Transverse colon (tissue), 4 donors: ENCODE results near the gene NPLOC4. TPM values are rescaled to one million over a fixed set of nuclear protein-coding genes. Genes with fewer than 3 reads are reported as not detected.

ENCODE experiments used
- DNase-seq: peaks from one replicate; pipeline ENCODE4 v3.0.0-alpha.2; 2019
- H3K27ac ChIP-seq, 4 donors: fragments of 200-600 bp; sonication (generic); 2 replicates each; pipeline ENCODE4 v1.5.1; 2016 to 2018; ENCODE audit warnings: inconsistent platforms in 4 of 4
- H3K27me3 ChIP-seq: fragments of 200-600 bp; sonication (generic); 2 replicates; pipeline ENCODE4 v1.5.1; 2017; ENCODE audit warnings: inconsistent platforms
- H3K36me3 ChIP-seq, 4 donors: fragments of 200-600 bp; sonication (generic); 2 replicates each; pipeline ENCODE4 v1.5.1; 2017 to 2019; ENCODE audit warnings: inconsistent platforms in 4 of 4
- H3K4me1 ChIP-seq, 4 donors: fragments of 200-600 bp; sonication (generic); 2 replicates each; pipeline ENCODE4 v1.5.1; 2017 to 2020; ENCODE audit warnings: inconsistent platforms in 4 of 4
- H3K4me3 ChIP-seq, 4 donors: fragments of 200-600 bp; sonication (generic); 1 replicate in 1 of 4; 2 replicates in 3 of 4; pipeline versions ENCODE4 v1.5.1 to v1.6.1; 2017 to 2019; ENCODE audit warnings: inconsistent platforms in 4 of 4
- H3K9me3 ChIP-seq, 2 donors: fragments of 200-600 bp; sonication (generic); 2 replicates each; pipeline ENCODE4 v1.5.1; 2017 to 2019; ENCODE audit warnings: inconsistent platforms in 2 of 2
- EP300 ChIP-seq: sonication (generic); formaldehyde crosslinking; IDR thresholded peaks from one replicate; pipeline ENCODE4 v1.6.1; 2017; ENCODE audit warnings: antibody characterized with exemption, low read depth
- POLR2A ChIP-seq: fragments of 450-650 bp; IDR thresholded peaks from one replicate; pipeline ENCODE4 v1.6.1; 2016; ENCODE audit warnings: antibody characterized with exemption, mild to moderate bottlenecking, moderate library complexity
- POLR2AphosphoS5 ChIP-seq, 3 donors: sonication (generic); formaldehyde crosslinking; IDR thresholded peaks; one replicate each; pipeline ENCODE4 v1.6.1; 2016; ENCODE audit warnings: antibody characterized with exemption in 3 of 3
- WGBS, 2 donors: methylation state at CpG; one replicate each; pipeline ENCODE4 v1.1.5; 2018; ENCODE audit warnings: low coverage in 1 of 2; 5-methylcytosine and 5-hydroxymethylcytosine counted together
- in situ Hi-C, 4 donors: fragments of 200-750 bp; cut with MboI; loops; one replicate each; pipeline versions ENCODE4 v1.15.0 to v1.15.1; 2017; ENCODE audit warnings: low sequenced_read_pairs in 3 of 4, low pct_ligation_motif_present in 1 of 4, low pct_unique_long_range_greater_than_20kb in 1 of 4
- intact Hi-C: fragments of 100-400 bp; cut with DNase I; formaldehyde crosslinking; loops from one replicate; pipeline ENCODE4 v1.15.1; 2023; ENCODE audit warnings: low total_unique reads
- total RNA-seq, 4 donors: library from RNA; depleted of rRNA; stranded (reverse); fragments of >200 nt; gene quantifications; one replicate each; pipeline ENCODE4 v1.1.0, GENCODE V29; 2016
- TF ChIP-seq, protein P1 (sequence below), 5 experiments: fragments of 200-600 bp in 3 of 5; fragments of 450-650 bp in 2 of 5; sonication (generic) in 3 of 5; IDR thresholded peaks; 1 replicate in 2 of 5; 2 replicates in 3 of 5; pipeline ENCODE4 v1.5.1; 2016 to 2017; ENCODE audit warnings: antibody characterized with exemption in 5 of 5, inconsistent platforms in 3 of 5, mild to moderate bottlenecking in 2 of 5, moderate library complexity in 1 of 5

NPLOC4 gene
- total RNA-seq, 4 donors from 2014 or later = 59.9 to 323 (median 84.6) TPM

DNA sequence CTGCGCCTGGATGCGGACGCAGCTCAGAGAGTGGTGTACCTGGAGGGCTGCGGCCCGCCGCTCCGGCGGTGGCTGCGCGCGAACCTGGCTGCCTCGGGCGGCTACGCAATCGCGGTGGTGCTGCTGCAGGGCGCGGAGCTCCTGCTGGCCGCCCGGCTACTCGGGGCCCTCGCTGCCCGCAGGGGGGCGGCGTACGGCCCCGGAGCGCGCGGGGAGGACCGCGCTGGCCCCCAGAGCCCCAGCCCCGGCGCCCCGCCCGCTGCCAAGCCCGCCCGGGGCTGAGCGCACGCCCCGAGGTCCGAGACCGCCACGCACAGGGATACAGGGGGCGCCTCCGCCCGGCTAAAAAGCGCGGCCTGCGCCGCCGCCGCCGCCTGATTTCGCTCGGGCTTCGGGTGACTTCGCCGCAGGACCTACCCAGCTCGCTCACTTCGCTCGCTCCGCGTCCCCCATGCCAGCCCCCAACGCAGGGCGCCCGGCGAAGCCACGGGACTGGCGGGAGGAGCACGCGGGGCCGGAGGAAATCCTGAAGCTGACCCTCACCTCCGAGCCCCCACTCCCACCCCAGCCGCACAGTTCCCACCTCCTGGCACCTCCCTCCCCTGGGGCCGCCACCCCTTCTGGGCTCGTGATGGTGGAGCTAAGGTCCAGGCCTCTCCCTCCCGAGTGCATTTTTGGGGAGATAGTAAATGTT is 11.2 kb upstream of the NPLOC4 start:
- Histone ChIP-seq H3K36me3 (no peaks in the 10 kb centered on the region), H3K27ac (no peak overlapping the region), H3K9me3 (peaks cover 0 to 4% of the 10 kb centered on the region in 2 donors), H3K4me3 (no peak overlapping the region), H3K4me1 (no peaks in the 10 kb centered on the region), H3K27me3 (peaks cover 44% of the 10 kb centered on the region)
- 50% methylated on average over 50 of the region's 78 CpGs; no CpG with 5 or more reads in 1 of the 2 donors for WGBS, 2 donors
- TF ChIP-seq POLR2AphosphoS5 (IDR thresholded peaks at IDR 0.05) (no peak), POLR2A (no peak), EP300 (no peak)
- TF ChIP-seq, protein P1, sequence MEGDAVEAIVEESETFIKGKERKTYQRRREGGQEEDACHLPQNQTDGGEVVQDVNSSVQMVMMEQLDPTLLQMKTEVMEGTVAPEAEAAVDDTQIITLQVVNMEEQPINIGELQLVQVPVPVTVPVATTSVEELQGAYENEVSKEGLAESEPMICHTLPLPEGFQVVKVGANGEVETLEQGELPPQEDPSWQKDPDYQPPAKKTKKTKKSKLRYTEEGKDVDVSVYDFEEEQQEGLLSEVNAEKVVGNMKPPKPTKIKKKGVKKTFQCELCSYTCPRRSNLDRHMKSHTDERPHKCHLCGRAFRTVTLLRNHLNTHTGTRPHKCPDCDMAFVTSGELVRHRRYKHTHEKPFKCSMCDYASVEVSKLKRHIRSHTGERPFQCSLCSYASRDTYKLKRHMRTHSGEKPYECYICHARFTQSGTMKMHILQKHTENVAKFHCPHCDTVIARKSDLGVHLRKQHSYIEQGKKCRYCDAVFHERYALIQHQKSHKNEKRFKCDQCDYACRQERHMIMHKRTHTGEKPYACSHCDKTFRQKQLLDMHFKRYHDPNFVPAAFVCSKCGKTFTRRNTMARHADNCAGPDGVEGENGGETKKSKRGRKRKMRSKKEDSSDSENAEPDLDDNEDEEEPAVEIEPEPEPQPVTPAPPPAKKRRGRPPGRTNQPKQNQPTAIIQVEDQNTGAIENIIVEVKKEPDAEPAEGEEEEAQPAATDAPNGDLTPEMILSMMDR (IDR thresholded peaks at IDR 0.05) = no peak
- intact Hi-C loops (no loop called here), in situ Hi-C loops (no loop called here)
- no peak for DNase-seq

DNA sequence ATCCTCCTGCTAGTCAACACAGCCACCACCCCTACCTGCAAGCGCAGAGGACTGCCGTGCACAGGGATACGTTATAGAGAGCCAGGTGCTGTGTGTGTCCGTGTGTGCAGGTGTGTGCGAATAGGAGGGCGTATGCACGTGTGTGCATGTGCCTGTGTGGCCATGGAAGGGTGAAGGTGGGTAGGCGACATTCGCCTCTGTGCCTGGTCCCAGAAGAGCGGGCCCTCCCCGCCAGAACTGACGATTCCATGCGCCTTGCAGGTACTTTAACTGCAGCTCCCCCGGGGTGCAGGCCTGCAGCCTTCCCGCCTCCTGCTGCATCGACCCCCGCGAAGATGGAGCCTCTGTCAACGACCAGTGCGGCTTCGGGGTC is 10.7 kb upstream of the NPLOC4 start:
- intact Hi-C loops (no loop called here), in situ Hi-C loops (no loop called here)
- H3K36me3 ChIP-seq = no peaks in the 10 kb centered on the region
- no peak for TF ChIP-seq POLR2AphosphoS5 (IDR thresholded peaks at IDR 0.05)
- TF ChIP-seq EP300 = no peak
- TF ChIP-seq, protein P1 (IDR thresholded peaks at IDR 0.05) = no peak
- no peak for TF ChIP-seq POLR2A
- DNase-seq = no peak
- peaks cover 0 to 4% of the 10 kb centered on the region in 2 donors for H3K9me3 ChIP-seq
- H3K27ac ChIP-seq = no peak overlapping the region
- 42 to 50% methylated on average over 4 to 18 of the region's 21 CpGs for WGBS, 2 donors
- peaks cover 40% of the 10 kb centered on the region for H3K27me3 ChIP-seq
- no peak overlapping the region for H3K4me3 ChIP-seq
- no peaks in the 10 kb centered on the region for H3K4me1 ChIP-seq

DNA sequence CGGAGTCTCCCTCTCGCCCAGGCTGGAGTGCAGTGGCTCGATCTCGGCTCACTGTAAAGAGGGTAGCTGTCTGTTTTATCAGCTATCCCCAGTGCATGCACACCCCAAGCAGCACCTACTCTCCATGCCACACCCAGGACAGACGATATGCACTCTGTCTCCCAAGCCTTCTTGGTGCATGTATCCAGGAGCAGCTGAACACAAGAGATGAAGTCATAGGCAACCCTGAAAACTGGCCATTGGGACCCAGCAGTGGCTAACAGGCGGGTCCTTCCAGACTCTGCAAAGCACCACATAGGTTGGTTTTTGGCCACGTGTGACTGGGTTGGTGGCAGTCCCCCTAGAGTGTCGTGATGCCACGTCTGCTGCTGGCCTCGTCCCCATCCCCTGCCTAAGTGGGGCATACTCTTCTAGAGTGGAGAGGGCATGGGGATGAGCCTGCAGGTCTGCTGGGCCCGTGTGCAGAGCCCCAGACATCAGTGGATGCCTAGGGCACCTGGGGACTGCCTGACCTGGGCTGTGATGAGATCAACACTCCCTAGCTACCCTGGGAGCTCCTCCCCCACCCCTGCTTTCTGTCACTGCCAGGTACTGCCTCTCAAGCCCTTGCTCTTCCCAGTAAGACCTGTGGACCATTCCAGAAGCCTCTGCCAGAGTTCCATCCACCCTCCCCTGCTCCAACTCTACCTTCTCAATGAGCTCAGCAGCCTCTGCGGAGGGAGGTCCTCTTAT is 10.1 kb upstream of the NPLOC4 start:
- peaks cover 0 to 4% of the 10 kb centered on the region in 2 donors for H3K9me3 ChIP-seq
- intact Hi-C loops (no loop called here), in situ Hi-C loops (no loop called here)
- TF ChIP-seq POLR2A (no peak), POLR2AphosphoS5 (IDR thresholded peaks at IDR 0.05) (no peak), EP300 (no peak)
- TF ChIP-seq, protein P1 (IDR thresholded peaks at IDR 0.05) = no peak
- no peak overlapping the region for H3K4me3 ChIP-seq
- no peaks in the 10 kb centered on the region for H3K4me1 ChIP-seq
- WGBS, 2 donors = 69 to 73% methylated on average over 4 to 6 of the region's 12 CpGs
- no peak overlapping the region for H3K27ac ChIP-seq
- no peak for DNase-seq
- H3K27me3 ChIP-seq = peaks cover 40% of the 10 kb centered on the region
- no peaks in the 10 kb centered on the region for H3K36me3 ChIP-seq

DNA sequence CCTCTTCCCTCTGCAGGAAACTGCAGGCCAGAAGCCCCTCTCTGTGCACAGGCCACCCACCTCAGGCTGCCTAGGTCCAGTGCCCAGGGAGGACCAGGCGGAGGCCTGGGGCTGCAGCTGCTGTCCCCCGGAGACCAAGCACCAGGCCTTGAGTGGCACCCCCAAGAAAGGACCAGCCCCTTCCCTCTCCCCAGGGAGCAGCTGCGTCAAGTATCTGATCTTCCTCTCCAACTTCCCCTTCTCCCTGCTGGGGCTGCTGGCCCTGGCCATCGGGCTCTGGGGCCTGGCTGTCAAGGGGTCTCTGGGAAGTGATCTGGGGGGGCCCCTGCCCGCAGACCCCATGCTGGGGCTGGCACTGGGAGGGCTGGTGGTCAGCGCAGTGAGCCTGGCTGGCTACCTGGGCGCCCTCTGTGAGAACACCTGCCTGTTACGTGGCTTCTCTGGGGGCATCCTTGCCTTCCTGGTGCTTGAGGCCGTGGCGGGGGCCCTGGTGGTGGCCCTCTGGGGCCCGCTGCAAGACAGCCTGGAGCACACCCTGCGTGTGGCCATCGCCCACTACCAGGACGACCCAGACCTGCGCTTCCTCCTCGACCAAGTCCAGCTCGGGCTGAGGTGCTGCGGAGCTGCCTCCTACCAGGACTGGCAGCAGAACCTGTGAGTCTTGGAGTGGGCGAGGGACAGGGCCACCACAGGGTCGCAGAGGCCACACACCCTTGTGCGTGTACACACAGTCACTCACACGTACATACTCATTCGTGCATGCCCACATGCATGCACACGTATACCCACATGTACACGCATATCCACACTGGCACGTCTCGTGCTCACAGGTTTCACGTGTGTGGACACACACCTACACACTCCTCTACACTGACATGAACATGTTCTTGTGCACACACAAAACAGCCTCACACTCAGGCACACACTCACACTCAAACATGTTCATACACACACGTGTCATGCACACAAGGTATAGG is 8.4 kb upstream of the NPLOC4 start:
- intact Hi-C loops (no loop called here), in situ Hi-C loops (no loop called here)
- Histone ChIP-seq H3K4me3 (no peak overlapping the region), H3K27me3 (peaks cover 34% of the 10 kb centered on the region), H3K27ac (no peak overlapping the region), H3K4me1 (no peaks in the 10 kb centered on the region), H3K36me3 (no peaks in the 10 kb centered on the region), H3K9me3 (peaks cover 0 to 4% of the 10 kb centered on the region in 2 donors)
- TF ChIP-seq, protein P1 (IDR thresholded peaks at IDR 0.05) = no peak
- TF ChIP-seq EP300 = no peak
- no peak for TF ChIP-seq POLR2AphosphoS5 (IDR thresholded peaks at IDR 0.05)
- no peak for TF ChIP-seq POLR2A
- 87 to 90% methylated on average over 2 to 28 of the region's 29 CpGs for WGBS, 2 donors
- no peak for DNase-seq
